ENCODE measurements around the gene MTR.

- TF ChIP-seq TAF1 (IDR thresholded peaks at IDR 0.05; ENCODE audit: low read depth) (no peak), EP300 (IDR thresholded peaks at IDR 0.05; ENCODE audit: borderline replicate concordance) (no peak), MAX (IDR thresholded peaks at IDR 0.05) (no peak), ZBTB7A (IDR thresholded peaks at IDR 0.05; ENCODE audit: low read depth) (no peak)
Measured at GRCh38 chr1:236799001-236799400, 3.9 kb downstream of the MTR start.
